GM18867 (cell line): ENCODE measurements around the gene SUOX.
"Not testable (repeated sequence)": the region's sequence is repeated elsewhere in the genome, so short reads cannot be mapped to it uniquely, and the experiment has no call there.

ENCODE experiments used
- ATAC-seq: cut with Tn5 transposase; IDR thresholded peaks from one replicate; pipeline ENCODE4 v1.9.1; 2021; ENCODE audit warnings: mild to moderate bottlenecking, moderate library complexity; ENCODE audit not compliant: unreplicated experiment

The SUOX gene

GRCh38 chr12:56017181-56017580 lies 20.1 kb downstream of the SUOX start:
- ATAC-seq, result no peak

DNA sequence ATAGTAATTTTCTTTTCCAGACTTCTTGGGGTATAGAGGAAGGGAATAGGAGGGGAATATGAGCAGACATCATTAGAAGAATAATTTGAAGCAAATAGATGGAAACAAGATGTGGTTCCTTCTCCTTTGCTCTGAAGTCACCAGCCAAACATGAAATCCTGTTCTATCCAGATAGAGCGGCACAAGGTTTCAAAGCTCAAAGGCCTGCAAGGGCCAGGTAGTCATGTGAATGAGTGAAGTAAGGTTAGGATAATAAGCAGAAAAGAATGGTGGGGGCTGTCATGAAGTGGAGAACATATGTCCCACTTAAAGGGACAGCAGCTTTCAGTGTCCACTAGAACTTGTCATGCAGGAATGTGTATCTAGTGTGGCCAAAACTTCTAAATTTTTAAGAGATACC lies 21.3 kb downstream of the SUOX start:
- no peak for ATAC-seq

DNA sequence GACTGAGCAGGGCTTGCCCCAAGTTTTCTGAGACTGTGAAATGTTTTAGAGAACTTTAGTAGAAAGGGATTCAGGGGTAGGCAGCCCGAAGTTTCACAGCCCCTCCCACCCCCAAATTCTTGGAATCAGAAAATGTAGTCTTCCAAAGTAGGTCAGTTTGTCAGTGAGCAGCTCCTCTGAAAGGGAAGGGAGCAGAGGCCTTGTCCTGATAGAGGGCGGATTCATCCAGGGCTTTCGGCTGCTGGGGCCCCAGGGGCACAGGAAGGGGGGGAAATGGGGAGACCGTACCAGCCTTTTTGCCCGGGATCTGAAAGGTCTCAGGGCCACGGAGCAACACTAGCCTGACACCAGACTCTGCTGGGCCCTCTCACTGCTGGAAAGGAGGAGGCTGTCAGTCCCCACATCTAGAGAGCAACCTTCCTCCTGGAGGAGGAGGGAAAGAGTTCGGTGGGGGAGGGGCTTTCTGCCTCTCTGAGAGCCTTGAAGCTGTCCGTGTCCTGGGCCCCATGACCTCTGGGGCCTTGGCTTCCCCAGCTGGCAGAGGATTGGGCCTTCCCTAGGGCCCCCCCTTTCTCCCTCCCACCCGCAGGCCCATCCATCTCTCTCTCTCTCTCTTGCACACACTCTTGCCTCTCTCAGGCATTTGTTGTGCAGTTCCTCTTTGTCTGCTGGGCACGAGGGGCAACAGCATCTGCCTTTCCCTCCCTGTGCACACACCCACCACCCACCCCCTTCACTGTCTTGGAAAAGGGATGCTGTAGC lies 23.5 kb downstream of the SUOX start, which contains the start of gene IKZF4:
TSS of gene IKZF4 (plus strand) at position 621 of the 762 bp plus-strand sequence. CDS start 451 bp downstream, outside the sequence.
- no peak for ATAC-seq

DNA sequence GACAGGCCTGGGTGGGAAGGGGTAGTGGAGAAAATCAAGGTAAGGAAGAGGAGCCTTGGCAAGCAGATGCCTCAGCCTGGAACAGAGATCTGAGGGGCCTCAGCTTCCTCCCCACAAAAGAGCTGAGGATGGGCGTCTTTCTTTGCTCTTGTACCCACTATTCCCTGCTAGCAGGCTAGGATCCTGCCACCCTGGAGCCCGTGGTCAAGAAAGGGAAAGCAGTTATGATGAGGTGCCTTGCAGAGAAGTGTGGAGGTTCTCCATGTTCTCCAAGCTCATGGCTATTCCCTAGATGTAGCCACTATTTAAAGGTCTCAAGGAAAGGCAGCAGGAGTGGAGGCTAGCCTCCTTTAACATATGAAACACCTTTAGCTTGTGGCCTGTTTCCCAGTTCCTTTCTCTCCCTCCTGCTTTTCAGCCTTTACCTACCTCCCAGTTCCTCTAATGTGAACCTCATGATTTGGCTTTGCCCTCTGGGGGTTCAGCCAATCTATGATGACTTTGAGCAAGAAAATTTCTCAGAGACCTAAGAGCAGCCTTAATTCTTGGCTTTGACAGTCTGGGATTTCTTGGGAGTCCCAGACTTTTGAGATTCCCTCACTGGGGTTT lies 24.9 kb downstream of the SUOX start:
- no peak for ATAC-seq

DNA sequence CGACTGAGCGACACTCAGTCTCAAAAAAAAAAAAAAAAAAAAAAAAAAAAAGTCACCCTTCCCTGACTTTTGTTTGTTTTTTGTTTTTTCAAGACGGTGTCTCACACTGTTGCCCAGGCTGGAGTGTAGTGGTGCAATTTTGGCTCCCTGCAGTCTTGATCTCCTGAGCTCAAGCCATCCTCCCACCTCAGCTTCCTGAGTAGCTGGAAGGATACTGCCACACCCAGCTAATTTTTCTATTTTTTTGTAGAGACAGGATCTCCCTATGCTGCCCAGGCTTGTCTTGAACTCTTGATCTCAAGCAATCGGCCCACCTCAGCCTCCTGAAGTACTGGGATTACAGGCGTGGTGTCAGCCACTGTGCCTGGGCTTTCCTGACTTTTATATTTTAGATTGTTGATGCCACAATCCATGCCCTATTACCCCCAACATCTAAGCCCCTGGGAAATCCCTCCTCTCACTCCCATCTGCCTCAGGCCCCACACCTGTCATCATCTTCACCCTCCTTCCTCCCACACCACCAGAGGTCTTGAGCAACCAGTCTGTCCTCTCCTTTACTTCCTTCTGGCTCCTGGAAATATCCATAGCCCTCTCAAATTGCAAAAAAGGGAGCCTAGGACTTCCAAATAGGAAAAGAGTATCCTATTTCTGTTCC lies 31.6 kb downstream of the SUOX start:
- no peak for ATAC-seq

- no peak for ATAC-seq
Observed at GRCh38 chr12:56029166-56029519, 32.1 kb downstream of the SUOX start.

- no peak for ATAC-seq
Observed at GRCh38 chr12:56029666-56030293, 32.7 kb downstream of the SUOX start.

DNA sequence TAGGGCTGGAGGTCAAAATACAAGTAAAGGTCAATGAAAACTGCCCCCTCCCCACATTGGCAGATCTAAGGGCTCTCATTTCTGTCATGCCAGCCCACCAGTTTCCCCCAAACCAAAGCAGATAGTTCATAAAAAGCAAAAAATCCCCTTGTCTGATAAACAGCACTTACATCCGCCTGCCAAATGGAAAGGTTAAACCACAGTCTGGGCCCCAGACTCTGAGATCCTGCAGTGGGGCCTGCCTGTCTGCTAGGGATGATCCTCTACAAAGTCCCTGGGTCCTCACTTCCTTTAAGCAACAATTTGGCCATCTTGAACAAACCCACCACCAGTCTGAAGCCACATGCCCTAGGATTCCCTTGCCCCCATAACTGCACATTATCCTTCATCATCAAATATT lies 34.9 kb downstream of the SUOX start:
- no peak for ATAC-seq

DNA sequence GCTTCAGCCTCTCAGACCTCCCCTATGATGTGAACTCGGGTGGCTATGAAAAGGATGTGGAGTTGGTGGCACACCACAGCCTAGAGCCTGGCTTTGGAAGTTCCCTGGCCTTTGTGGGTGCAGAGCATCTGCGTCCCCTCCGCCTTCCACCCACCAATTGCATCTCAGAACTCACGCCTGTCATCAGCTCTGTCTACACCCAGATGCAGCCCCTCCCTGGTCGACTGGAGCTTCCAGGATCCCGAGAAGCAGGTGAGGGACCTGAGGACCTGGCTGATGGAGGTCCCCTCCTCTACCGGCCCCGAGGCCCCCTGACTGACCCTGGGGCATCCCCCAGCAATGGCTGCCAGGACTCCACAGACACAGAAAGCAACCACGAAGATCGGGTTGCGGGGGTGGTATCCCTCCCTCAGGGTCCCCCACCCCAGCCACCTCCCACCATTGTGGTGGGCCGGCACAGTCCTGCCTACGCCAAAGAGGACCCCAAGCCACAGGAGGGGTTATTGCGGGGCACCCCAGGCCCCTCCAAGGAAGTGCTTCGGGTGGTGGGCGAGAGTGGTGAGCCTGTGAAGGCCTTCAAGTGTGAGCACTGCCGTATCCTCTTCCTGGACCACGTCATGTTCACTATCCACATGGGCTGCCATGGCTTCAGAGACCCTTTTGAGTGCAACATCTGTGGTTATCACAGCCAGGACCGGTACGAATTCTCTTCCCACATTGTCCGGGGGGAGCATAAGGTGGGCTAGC lies 37.7 kb downstream of the SUOX start:
- ATAC-seq, result no peak

GRCh38 chr12:56037161-56037560 lies 40.1 kb downstream of the SUOX start:
- ATAC-seq, result no peak

DNA sequence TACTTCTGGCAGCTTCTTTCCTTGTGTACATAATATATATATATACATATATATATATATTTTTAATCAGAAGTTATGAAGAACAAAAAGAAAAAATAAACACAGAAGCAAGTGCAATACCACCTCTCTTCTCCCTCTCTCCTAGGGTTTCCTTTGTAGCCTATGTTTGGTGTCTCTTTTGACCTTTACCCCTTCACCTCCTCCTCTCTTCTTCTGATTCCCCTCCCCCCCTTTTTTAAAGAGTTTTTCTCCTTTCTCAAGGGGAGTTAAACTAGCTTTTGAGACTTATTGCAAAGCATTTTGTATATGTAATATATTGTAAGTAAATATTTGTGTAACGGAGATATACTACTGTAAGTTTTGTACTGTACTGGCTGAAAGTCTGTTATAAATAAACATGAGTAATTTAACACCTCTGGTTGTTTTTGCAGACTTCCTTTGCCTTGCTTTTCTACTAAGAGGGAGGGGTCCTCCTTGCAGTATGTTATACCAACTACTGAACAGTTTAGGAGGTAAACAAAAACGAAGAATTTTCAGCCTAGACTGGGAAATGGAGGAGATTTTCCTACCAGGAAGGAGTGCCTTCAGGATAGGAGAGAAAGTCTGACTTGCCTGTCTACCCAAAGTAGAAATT lies 41.1 kb downstream of the SUOX start:
- ATAC-seq, result no peak

DNA sequence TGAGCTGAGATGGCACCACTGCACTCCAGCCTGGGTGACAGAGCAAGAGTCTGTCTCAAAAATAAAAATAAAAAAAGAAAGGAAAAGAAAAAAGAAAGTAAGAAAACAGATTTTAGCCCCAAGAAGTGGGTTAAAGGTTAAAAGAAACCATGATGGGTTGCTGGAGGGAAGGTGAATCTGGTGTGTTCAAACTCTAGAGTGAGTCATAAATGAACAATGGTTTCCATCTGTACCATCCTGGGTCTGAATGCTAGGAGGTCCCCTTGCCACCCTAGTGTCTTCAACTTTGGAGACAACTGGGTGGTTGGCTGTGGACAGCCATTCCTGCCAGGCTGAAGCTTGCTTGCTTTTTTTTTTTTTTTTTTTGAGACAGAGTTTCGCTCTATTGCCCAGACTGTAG lies 43.1 kb downstream of the SUOX start:
- ATAC-seq, result no peak

DNA sequence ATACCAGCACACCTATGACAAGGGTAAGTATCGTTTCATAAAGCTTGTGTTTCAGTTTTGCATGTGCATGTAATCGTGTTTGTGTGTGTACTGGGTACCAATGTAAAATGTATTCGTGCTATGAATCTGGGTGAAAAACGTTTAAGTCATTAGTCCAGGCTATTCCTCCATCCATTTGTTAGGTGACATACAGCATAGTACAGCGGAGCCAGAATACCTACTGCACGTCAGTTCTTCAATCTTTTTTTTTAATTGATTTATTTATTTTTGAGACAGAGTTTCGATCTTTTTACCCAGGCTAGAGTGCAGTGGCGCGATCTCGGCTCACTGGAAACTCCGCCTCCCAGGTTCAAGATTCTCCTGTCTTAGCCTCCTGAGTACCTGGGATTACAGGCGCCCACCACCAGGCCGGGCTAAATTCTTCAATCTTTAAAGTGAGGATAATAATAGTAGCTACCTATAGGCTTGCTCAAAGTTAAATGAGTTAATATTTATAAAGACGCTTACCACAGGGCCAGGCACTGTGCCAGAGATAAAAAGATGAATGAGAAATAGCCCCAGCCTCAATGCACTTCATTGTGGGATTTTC lies 44.0 kb downstream of the SUOX start:
- ATAC-seq, result no peak

- peak; percentile 91 for ATAC-seq
Observed at GRCh38 chr12:56041552-56042429, 44.7 kb downstream of the SUOX start, which contains the start of gene RPS26. Gene RPS26, plus strand, starts transcription at chr12:56041918. Its CDS starts 249 bp downstream, at chr12:56042167.

- ATAC-seq, result not testable (repeated sequence)
Observed at GRCh38 chr12:56042430-56042813, 45.3 kb downstream of the SUOX start.

DNA sequence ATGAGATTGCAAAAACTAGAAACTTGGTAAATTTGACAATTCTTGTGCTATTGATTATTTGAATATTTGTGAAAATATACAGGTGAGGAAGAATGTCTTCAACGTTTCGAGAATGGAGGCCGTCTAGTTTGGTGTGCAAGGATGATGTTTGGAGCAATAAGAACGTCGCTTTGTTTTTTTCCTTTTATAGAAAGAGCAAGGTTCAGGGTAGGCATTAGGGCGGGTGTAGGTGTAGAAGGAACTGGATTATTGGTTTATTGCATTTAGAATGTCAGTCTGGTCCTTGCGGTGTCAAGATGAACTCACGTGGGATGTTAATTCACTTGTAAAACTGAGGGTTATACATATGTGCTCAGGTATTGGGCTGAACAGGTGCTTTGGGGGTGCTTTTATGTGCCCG lies 45.8 kb downstream of the SUOX start:
- ATAC-seq, result no peak

DNA sequence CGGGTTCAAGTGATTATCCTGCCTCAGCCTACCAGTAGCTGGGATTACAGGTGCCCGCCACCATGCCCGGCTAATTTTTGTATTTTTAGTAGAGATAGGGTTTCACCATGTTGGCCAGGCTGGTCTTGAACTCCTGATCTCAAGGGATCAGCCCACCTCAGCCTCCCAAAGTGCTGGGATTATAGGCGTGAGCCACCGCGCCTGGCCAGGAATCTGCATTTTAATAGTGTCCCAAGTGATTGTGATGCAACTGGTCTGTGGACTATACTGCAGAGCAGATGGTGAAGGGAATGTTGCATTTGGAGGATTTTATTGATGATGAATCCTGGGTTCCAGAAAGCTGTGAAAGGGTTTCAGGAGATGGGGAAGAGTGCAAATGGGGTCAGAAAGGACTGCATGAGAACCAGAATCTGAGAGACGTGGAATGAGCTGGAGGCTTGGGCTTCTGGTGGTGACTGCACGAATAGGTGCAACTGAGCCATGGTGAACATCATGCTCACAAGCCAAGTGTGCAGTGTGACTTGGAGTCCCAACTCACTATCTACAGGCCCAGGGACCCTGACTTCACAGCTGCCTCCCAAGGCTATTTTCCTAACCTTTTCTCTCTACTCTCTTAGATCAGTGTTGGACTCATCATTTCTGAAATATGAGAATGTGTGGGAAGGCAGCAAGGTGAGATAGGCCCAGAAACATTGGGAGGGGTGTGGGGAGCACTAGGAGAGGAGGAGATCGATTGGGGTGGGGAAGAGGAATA lies 49.1 kb downstream of the SUOX start:
- ATAC-seq, result no peak

- ATAC-seq, result no peak
Observed at GRCh38 chr12:56053407-56053893, 56.4 kb downstream of the SUOX start.
